IMR-90 (cell line): Measurements from ENCODE around the gene DNMT3B. TPM values are rescaled to one million over a fixed set of nuclear protein-coding genes. Genes with fewer than 3 reads are reported as not detected.

Source experiments
- ATAC-seq: fragments of 200-7000 bp; cut with Tn5 transposase; 2 replicates; pipeline ENCODE4 v1.9.1; 2020; ENCODE audit warnings: low read depth, mild to moderate bottlenecking, moderate library complexity
- BruUV-seq: library from RNA; stranded (reverse); fragments of 400-500 nt; replicated peaks from 2 replicates; lab custom pipeline; 2021; lab: Mats Ljungman, UMichigan
- CTCF ChIA-PET: fragments of 300-600 bp; formaldehyde crosslinking; extraction: SDS; loops from one replicate; lab custom pipeline; 2021; ENCODE audit warnings: antibody characterized with exemption; lab: Yijun Ruan, JAX
- POLR2A ChIA-PET: fragments of 300-600 bp; sonication (Branson Sonifier 250); formaldehyde crosslinking; loops from one replicate; lab custom pipeline; 2022; ENCODE audit warnings: antibody characterized with exemption; ENCODE audit not compliant: unreplicated experiment; lab: Charles Lee
- DNase-seq: peaks from one replicate; pipeline ENCODE4 v3.0.0; 2013
- H2AFZ ChIP-seq: replicated peaks from 2 replicates; pipeline ENCODE3; 2013; ENCODE audit warnings: low read length, mild to moderate bottlenecking; ENCODE audit not compliant: poor library complexity
- H2AK5ac ChIP-seq: 2 replicates; pipeline ENCODE4 v1.6.1; 2013; ENCODE audit warnings: low read depth, low read length, inconsistent platforms
- H2AK9ac ChIP-seq: replicated peaks from 2 replicates; pipeline ENCODE3; 2013; ENCODE audit warnings: mild to moderate bottlenecking, low read depth, low read length, moderate library complexity; ENCODE audit not compliant: poor library complexity
- H2BK120ac ChIP-seq: 2 replicates; pipeline ENCODE4 v1.6.1; 2013; ENCODE audit warnings: low read depth, low read length, inconsistent platforms
- H2BK15ac ChIP-seq: 3 replicates; pipeline ENCODE4 v1.6.1; 2013; ENCODE audit warnings: low read depth, low read length, inconsistent platforms
- H2BK20ac ChIP-seq: 2 replicates; pipeline ENCODE4 v1.6.1; 2013; ENCODE audit warnings: low read depth, mild to moderate bottlenecking, inconsistent platforms, low read length, moderate library complexity
- H2BK5ac ChIP-seq: 2 replicates; pipeline ENCODE4 v1.6.1; 2013; ENCODE audit warnings: mild to moderate bottlenecking, low read depth, low read length, inconsistent platforms; ENCODE audit not compliant: poor library complexity, severe bottlenecking
- H3K14ac ChIP-seq: replicated peaks from 2 replicates; pipeline ENCODE4 v1.6.1; 2013; ENCODE audit warnings: low read depth, low read length, inconsistent platforms
- H3K18ac ChIP-seq: 2 replicates; pipeline ENCODE4 v1.6.1; 2013; ENCODE audit warnings: low read depth, low read length, control low read depth
- H3K23ac ChIP-seq: 2 replicates; pipeline ENCODE4 v1.6.1; 2013; ENCODE audit warnings: low read depth, low read length, inconsistent platforms
- H3K27ac ChIP-seq: 2 replicates; pipeline ENCODE4 v1.5.1; 2013; ENCODE audit warnings: mild to moderate bottlenecking, control low read depth, low read length; ENCODE audit not compliant: insufficient read depth
- H3K27me3 ChIP-seq: 2 replicates; pipeline ENCODE4 v1.6.1; 2013; ENCODE audit warnings: low read length; ENCODE audit not compliant: control insufficient read depth, insufficient read depth
- H3K36me3 ChIP-seq: 2 replicates; pipeline ENCODE4 v1.6.1; 2013; ENCODE audit warnings: low read length, mixed read lengths; ENCODE audit not compliant: control insufficient read depth, insufficient read depth
- H3K4ac ChIP-seq: 2 replicates; pipeline ENCODE4 v1.6.1; 2013; ENCODE audit warnings: low read depth, low read length, inconsistent platforms
- H3K4me1 ChIP-seq: 2 replicates; pipeline ENCODE4 v1.6.1; 2013; ENCODE audit warnings: low read length, mixed read lengths; ENCODE audit not compliant: control insufficient read depth, insufficient read depth
- H3K4me2 ChIP-seq: 2 replicates; pipeline ENCODE4 v1.6.1; 2013; ENCODE audit warnings: low read depth, mild to moderate bottlenecking, control low read depth, low read length, moderate library complexity
- H3K4me3 ChIP-seq: 2 replicates; pipeline ENCODE4 v1.5.1; 2013; ENCODE audit warnings: low read depth, mild to moderate bottlenecking, control low read depth, low read length, moderate library complexity; ENCODE audit not compliant: insufficient read depth
- H3K56ac ChIP-seq: 2 replicates; pipeline ENCODE4 v1.6.1; 2013; ENCODE audit warnings: low read length, inconsistent platforms; ENCODE audit not compliant: insufficient read depth; ENCODE audit errors: extremely low read depth
- H3K79me1 ChIP-seq, 2 experiments: 2 replicates each; pipeline ENCODE4 v1.6.1; 2013; ENCODE audit warnings: low read length in 2 of 2, inconsistent platforms in 1 of 2, low read depth in 1 of 2
- H3K9ac ChIP-seq: 2 replicates; pipeline ENCODE4 v1.6.1; 2013; ENCODE audit warnings: low read depth, low read length, control low read depth
- H3K9me1 ChIP-seq: 2 replicates; pipeline ENCODE4 v1.6.1; 2013; ENCODE audit warnings: low read length, inconsistent platforms; ENCODE audit not compliant: insufficient read depth
- H3K9me3 ChIP-seq: 2 replicates; pipeline ENCODE4 v1.6.1; 2013; ENCODE audit warnings: low read length; ENCODE audit not compliant: control insufficient read depth, insufficient read depth
- H4K20me1 ChIP-seq: 2 replicates; pipeline ENCODE4 v1.6.1; 2013; ENCODE audit warnings: low read length, inconsistent platforms; ENCODE audit not compliant: insufficient read depth
- H4K5ac ChIP-seq: 2 replicates; pipeline ENCODE4 v1.6.1; 2013; ENCODE audit warnings: mild to moderate bottlenecking, low read depth, low read length, control low read depth
- H4K8ac ChIP-seq, 2 experiments: 2 replicates each; pipeline ENCODE4 v1.6.1; 2013; ENCODE audit warnings: low read depth in 2 of 2, low read length in 2 of 2, control low read depth in 1 of 2, inconsistent platforms in 1 of 2
- H4K91ac ChIP-seq: 2 replicates; pipeline ENCODE4 v1.6.1; 2013; ENCODE audit warnings: low read depth, low read length, inconsistent platforms; ENCODE audit not compliant: insufficient read depth
- BHLHE40 ChIP-seq: fragments of 150-350 bp; IDR thresholded peaks from 2 replicates; pipeline ENCODE4 v1.6.1; 2016; ENCODE audit warnings: mild to moderate bottlenecking, low read depth, low read length
- CEBPB ChIP-seq: IDR thresholded peaks from 2 replicates; pipeline ENCODE4 v1.6.1; 2012; ENCODE audit warnings: low read depth, low read length, improper control_type of control experiment
- CHD1 ChIP-seq: IDR thresholded peaks from 2 replicates; pipeline ENCODE4 v1.6.1; 2012; ENCODE audit warnings: low read depth, low read length, improper control_type of control experiment
- CTCF ChIP-seq: conservative IDR thresholded peaks from 2 replicates; pipeline ENCODE4 v1.5.1; 2012; ENCODE audit warnings: mild to moderate bottlenecking, low read depth, low read length, improper control_type of control experiment
- ELK1 ChIP-seq: fragments of 150-350 bp; IDR thresholded peaks from 2 replicates; pipeline ENCODE4 v1.6.1; 2016; ENCODE audit warnings: low read depth, mild to moderate bottlenecking, low read length, moderate library complexity, borderline replicate concordance
- FOS ChIP-seq: fragments of 150-350 bp; IDR thresholded peaks from 2 replicates; pipeline ENCODE4 v1.6.1; 2016; ENCODE audit warnings: low read depth, low read length
- MAFK ChIP-seq: IDR thresholded peaks from 2 replicates; pipeline ENCODE4 v1.6.1; 2012; ENCODE audit warnings: low read depth, low read length, improper control_type of control experiment
- MAZ ChIP-seq: IDR thresholded peaks from 2 replicates; pipeline ENCODE4 v1.6.1; 2012; ENCODE audit warnings: low read depth, mild to moderate bottlenecking, low read length, improper control_type of control experiment, moderate library complexity, borderline replicate concordance
- MXI1 ChIP-seq: IDR thresholded peaks from 2 replicates; pipeline ENCODE4 v1.6.1; 2012; ENCODE audit warnings: low read depth, mild to moderate bottlenecking, low read length, moderate library complexity, borderline replicate concordance
- NFE2L2 ChIP-seq: fragments of 150-350 bp; IDR thresholded peaks from 2 replicates; pipeline ENCODE4 v1.6.1; 2016; ENCODE audit warnings: low read depth, mild to moderate bottlenecking, low read length
- POLR2A ChIP-seq: IDR thresholded peaks from 2 replicates; pipeline ENCODE4 v1.6.1; 2012; ENCODE audit warnings: mild to moderate bottlenecking, low read depth, low read length
- RAD21 ChIP-seq: IDR thresholded peaks from 2 replicates; pipeline ENCODE4 v1.6.1; 2012; ENCODE audit warnings: low read length, improper control_type of control experiment
- RCOR1 ChIP-seq: IDR thresholded peaks from 2 replicates; pipeline ENCODE4 v1.6.1; 2012; ENCODE audit warnings: mild to moderate bottlenecking, low read length, improper control_type of control experiment; ENCODE audit not compliant: insufficient replicate concordance
- RFX5 ChIP-seq: IDR thresholded peaks from 2 replicates; pipeline ENCODE4 v1.8.0; 2012; ENCODE audit warnings: low read depth, mild to moderate bottlenecking, low read length, moderate library complexity
- SMC3 ChIP-seq: fragments of 150-350 bp; IDR thresholded peaks from 2 replicates; pipeline ENCODE4 v1.6.1; 2016; ENCODE audit warnings: low read depth, mild to moderate bottlenecking, antibody characterized with exemption, low read length, moderate library complexity
- USF2 ChIP-seq: fragments of 150-350 bp; IDR thresholded peaks from 2 replicates; pipeline ENCODE4 v1.6.1; 2017; ENCODE audit warnings: mild to moderate bottlenecking, antibody characterized with exemption, low read length, low read depth
- WGBS, 2 experiments: methylation state at CpG; one replicate each; pipeline versions ENCODE4 v1.1.5 to v1.1.7; 2013; ENCODE audit warnings: missing lambda C conversion rate in 2 of 2; ENCODE audit not compliant: insufficient read length in 1 of 2; ENCODE audit errors: extremely low coverage in 2 of 2; 5-methylcytosine and 5-hydroxymethylcytosine counted together
- dilution Hi-C: fragments of 300-500 bp; cut with HindIII; formaldehyde crosslinking; loops from one replicate; pipeline ENCODE4 v1.14.3; 2018; ENCODE audit warnings: low sequenced_read_pairs; ENCODE audit not compliant: unreplicated experiment
- in situ Hi-C: fragments of 300-500 bp; cut with MboI; formaldehyde crosslinking; loops from 3 replicates; pipeline ENCODE4 v1.14.3; 2019; ENCODE audit warnings: low sequenced_read_pairs, inconsistent platforms, mixed read lengths
- intact Hi-C: fragments of 100-400 bp; cut with micrococcal nuclease; formaldehyde crosslinking; loops from 2 replicates; pipeline ENCODE4 v1.10.0; 2022
- polyA plus RNA-seq, 3 experiments: library from polyadenylated mRNA; depleted of rRNA; stranded (reverse); fragments of >200 nt; gene quantifications; 2 replicates each; pipeline ENCODE4 v1.2.3, GENCODE V29; 2012; ENCODE audit warnings: low replicate concordance in 1 of 3
- total RNA-seq: library from RNA; depleted of rRNA; stranded (reverse); fragments of >200 nt; gene quantifications from 2 replicates; pipeline ENCODE4 v1.2.3, GENCODE V29; 2012

Gene DNMT3B
- total and polyA plus RNA-seq, 2 of the 4 experiments (the other 2 are of a cell fraction): 1.3 to 1.9 TPM

- H2BK15ac ChIP-seq: no peak overlapping the region
- H3K9me3 ChIP-seq: no peaks in the 10 kb centered on the region
- H3K4me1 ChIP-seq: no peaks in the 10 kb centered on the region
- no peak overlapping the region for H3K23ac ChIP-seq
- DNase-seq: no peak
- no peak overlapping the region for H2AK5ac ChIP-seq
- H2BK20ac ChIP-seq: no peak overlapping the region
- H3K4me3 ChIP-seq: no peak overlapping the region
- H3K79me1 ChIP-seq: no peaks in the 10 kb centered on the region
- H4K5ac ChIP-seq: no peak overlapping the region
- H2BK120ac ChIP-seq: no peak overlapping the region
- no peak overlapping the region for H3K14ac ChIP-seq
- no peak overlapping the region for H2AFZ ChIP-seq
- H3K9me1 ChIP-seq: no peaks in the 10 kb centered on the region; the same call in 1 of the 2 replicates
- no peak overlapping the region for H3K56ac ChIP-seq
- 100% methylated on average over 1 of the region's 5 CpGs; no CpG with 5 or more reads in 1 of the 2 experiments for WGBS, 2 experiments
- TF ChIP-seq RAD21: no peak
- TF ChIP-seq CTCF: no peak
- no peak for TF ChIP-seq MAFK
- TF ChIP-seq SMC3: no peak
- TF ChIP-seq MAZ: no peak
- TF ChIP-seq MXI1: no peak
- TF ChIP-seq POLR2A: no peak
- no peak for TF ChIP-seq BHLHE40
- no peak for TF ChIP-seq NFE2L2
- no peak for TF ChIP-seq RFX5
- TF ChIP-seq ELK1: no peak
- no peak for TF ChIP-seq CEBPB
- no peak for TF ChIP-seq RCOR1
- TF ChIP-seq CHD1: no peak
- no peak for TF ChIP-seq USF2
- no peak for TF ChIP-seq FOS
- no peak overlapping the region for H3K9ac ChIP-seq
- ATAC-seq: no peak
- H4K8ac ChIP-seq: no peak overlapping the region
- H3K27ac ChIP-seq: no peak overlapping the region
- peaks cover 6% of the 10 kb centered on the region for H3K36me3 ChIP-seq
- POLR2A ChIA-PET: no interaction called here
- no peak overlapping the region for H3K4me2 ChIP-seq
- no peak overlapping the region for H3K4ac ChIP-seq
- no peak overlapping the region for H4K91ac ChIP-seq
- dilution Hi-C loops: no loop called here
- in situ Hi-C loops: no loop called here
- CTCF ChIA-PET: interaction anchor here (1.1 kb wide), 1 partner anchor 12 kb away, joined by 3 read pairs; no protein-coding TSS in a partner anchor
- no peak overlapping the region for H2BK5ac ChIP-seq
- H2AK9ac ChIP-seq: no peak overlapping the region
- H3K18ac ChIP-seq: no peak overlapping the region
- intact Hi-C loops: no loop called here
- no peaks in the 10 kb centered on the region for H3K27me3 ChIP-seq
- BruUV-seq: no TSS peak
- no peaks in the 10 kb centered on the region for H4K20me1 ChIP-seq
Observed at GRCh38 chr20:32810941-32811340, 48.8 kb downstream of the DNMT3B start.
